Stimulated activated CD8-positive, alpha-beta memory T cell treated with anti-CD3 and anti-CD28 coated beads, Interleukin-7, amount 100 ng/mL, for 24 hours (primary cell): ENCODE data around the gene KAT7.
A peak's percentile ranks its signal among the peaks of the same experiment; 100 is the strongest.
"Not testable (repeated sequence)": the region's sequence is repeated elsewhere in the genome, so short reads cannot be mapped to it uniquely, and the experiment has no call there.

Experiments used
- DNase-seq: peaks from one replicate; pipeline ENCODE4 v3.0.0-alpha.2; 2020; ENCODE audit warnings: low read depth

The KAT7 gene

GRCh38 chr17:49809056-49809455, 20.6 kb downstream of the KAT7 start:
- no peak for DNase-seq

GRCh38 chr17:49814781-49815529, 26.5 kb downstream of the KAT7 start:
- DNase-seq, result no peak

GRCh38 chr17:49815761-49816281, 27.3 kb downstream of the KAT7 start:
- no peak for DNase-seq

- DNase-seq, result peak; percentile 9
Observed at GRCh38 chr17:49817993-49818392, 29.5 kb downstream of the KAT7 start.

- no peak for DNase-seq
Observed at GRCh38 chr17:49819138-49819537, 30.7 kb downstream of the KAT7 start.

GRCh38 chr17:49819651-49820050, 31.2 kb downstream of the KAT7 start:
- no peak for DNase-seq

DNA sequence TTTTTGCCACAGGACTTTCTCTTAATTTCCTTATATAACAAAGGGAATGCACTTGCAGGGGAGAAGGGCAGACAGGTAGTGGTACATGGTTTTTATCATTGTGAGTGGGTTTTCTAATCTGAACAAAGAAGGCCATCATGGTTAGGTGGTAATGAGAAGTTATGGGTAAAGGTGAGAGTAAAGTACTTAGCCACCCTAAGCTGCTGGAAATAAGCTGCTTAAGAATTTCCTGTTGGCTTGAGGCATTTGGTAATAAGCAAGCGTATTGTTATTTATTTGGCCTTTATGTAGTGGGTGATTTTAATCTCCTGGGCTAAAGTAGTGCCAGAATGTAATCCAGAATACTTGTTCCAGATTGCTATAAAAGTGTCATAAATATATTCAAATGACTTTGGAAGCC, 32.3 kb downstream of the KAT7 start:
- DNase-seq, result no peak

DNA sequence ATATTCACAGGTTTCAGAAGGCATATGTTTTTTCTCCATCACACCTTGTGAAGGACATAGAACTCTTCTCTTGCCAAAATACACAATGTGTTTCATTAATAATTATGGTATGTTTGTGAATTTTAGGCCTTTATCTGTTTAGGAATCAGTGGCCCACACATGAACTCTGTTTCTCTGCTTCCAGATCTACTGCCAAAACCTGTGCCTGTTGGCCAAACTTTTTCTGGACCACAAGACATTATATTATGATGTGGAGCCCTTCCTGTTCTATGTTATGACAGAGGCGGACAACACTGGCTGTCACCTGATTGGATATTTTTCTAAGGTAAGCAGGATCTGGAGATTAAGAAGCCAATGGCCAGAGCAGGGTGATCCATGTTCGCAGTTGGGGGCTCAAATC, 33.0 kb downstream of the KAT7 start:
- DNase-seq, result no peak

DNA sequence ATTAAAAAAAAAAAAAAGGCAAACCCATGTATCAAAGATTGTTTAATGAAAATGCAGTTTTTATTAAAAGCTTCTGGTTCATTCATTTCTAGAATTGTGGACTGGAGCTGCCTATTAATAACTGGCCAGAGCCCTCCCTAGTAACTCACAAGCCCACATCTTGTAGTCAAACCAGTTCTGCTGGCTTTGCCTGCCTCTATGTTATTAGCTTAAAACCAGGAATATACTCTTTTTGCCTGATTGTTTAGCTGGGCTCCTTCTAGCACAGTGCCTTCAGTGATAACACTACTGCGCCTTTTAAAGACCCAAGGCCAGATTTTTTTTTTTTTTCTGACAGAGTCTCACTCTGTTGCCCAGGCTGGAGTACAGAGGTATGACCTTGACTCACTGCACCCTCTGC, 33.4 kb downstream of the KAT7 start:
- DNase-seq, result no peak

GRCh38 chr17:49822829-49823228, 34.3 kb downstream of the KAT7 start:
- no peak for DNase-seq

GRCh38 chr17:49823614-49824013, 35.1 kb downstream of the KAT7 start:
- no peak for DNase-seq

DNA sequence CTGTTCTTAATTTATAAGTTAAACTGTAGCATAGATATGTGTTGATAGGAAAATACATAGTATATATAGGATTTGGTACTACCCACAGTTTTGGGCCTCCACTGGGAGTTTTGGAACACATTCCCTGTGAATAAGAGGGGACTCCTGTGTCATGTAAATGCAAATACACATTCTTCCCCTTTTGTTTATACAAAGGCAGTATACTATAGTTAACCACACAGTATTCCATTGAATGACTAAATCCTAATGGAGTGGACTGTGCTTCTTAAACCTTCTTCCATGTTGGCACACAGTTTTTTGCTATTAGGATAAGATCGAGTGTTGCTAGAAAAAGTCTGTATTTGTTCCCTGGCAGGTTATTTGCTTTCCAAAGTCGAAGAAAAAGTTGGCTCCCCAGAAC, 37.2 kb downstream of the KAT7 start:
- DNase-seq, result no peak

GRCh38 chr17:49828325-49828724, 39.8 kb downstream of the KAT7 start:
- not testable (repeated sequence) for DNase-seq

DNA sequence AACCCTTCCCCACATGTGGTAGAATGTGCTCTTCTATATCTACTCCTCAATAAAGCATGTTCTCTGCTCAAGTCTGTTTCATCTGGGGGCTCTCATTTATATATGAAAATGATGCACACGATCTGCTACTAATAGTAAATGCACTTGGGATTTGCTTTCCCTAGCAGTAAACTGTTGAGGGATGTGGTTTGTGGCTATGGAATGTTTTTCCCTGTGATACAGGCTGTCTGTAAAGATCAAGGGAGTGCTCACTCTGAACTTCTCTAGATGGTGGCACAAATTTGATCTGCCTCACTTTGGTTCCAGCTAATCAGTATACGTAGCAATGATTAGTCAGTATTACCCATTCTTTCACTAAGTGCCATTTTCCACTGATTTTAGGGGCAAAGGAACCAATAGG, 40.5 kb downstream of the KAT7 start:
- DNase-seq, result no peak

- DNase-seq, result no peak
Observed at GRCh38 chr17:49830605-49831004, 42.1 kb downstream of the KAT7 start.

GRCh38 chr17:49832840-49833599, 44.5 kb downstream of the KAT7 start:
- DNase-seq, result no peak

DNA sequence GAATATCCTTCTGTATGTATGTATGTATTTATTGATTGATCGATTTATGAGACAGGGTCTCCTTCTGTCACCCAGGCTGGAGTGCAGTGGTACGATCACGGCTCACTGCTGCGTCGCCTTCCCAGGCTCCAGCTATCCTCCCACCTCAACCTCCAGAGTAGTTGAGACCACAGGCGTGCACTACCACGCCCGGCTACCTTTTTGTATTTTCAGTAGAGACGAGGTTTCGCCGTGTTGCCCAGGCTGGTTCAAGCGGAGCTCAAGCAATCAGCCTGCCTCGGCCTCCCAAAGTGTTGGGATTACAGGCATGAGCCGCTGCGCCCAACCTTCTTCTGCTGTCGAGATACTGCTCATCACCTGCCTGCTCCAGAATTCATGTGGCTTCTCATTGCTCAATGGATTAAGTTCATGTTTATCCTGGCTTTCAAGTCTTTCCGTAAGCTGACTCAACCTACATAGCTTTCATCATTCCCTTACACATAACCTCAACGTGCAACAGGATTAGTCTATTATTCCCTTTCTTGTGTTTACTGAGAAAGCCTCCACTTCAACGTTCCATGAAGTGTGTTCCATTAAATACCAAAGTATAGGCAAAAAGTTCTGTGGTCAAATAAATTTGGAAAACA, 45.8 kb downstream of the KAT7 start:
- DNase-seq, result no peak

DNA sequence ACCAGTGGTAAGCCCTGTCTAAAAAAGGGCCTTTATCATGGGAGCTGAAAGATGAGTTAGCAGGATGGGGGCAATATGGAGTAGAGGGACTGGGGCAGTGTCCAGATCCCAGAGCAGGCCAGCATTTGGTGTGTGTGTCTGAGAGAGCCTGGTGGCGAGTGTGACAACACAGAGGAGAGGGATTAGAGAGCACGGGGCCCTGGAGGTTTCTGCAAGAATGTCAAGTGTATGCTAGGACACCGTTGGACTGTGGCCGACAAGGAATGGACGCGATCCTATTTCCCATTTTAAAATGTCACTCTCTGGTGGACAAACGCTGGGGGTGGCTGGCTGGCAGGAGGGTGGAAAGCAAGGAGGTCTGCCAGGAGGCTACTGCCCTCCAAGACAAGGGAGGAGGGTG, 47.0 kb downstream of the KAT7 start:
- no peak for DNase-seq

DNA sequence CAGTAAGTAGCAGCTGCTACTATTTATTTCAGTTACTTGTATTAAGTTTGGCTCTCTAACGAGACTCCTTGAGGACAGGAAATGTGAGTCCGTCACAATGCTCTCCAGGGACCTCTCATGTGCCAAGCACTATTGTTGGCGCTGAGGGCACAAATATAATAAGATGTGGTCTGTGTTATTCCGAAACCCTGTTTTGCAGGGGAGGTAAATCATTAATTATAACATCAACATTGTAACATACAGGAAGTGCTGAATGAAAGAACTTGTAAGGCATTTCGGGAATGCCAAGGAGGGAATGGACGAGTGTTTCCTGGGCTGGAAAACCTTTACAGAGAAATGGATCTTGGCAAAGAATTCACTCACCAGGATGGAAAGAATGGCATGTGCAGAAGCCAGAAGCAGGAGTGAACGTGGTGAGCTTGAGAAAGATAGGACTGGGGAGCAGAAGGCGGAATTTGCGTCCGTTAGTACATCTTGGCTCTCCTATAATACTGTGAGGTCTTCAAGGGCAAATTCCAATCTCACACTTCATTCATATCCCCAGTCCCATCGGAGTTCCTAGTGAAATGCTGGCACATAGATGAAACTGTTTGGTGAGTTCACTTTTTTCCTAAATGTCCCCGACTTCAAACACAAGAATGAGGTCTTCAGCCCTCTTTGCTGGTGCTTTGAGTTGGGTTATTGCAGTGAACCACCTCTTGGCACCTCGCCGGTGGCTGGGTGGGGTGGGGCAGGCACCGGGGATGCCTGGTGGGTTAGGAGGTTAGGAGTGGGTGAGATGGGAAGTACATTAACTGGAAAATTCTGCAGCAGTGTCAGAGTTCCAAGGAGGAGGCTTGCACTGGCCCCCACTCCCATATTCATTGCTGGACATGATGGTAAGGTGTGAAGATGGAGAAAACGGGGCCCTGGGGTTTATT, 47.9 kb downstream of the KAT7 start:
- DNase-seq, result no peak

- no peak for DNase-seq
Observed at GRCh38 chr17:49839455-49839854, 51.0 kb downstream of the KAT7 start.

DNA sequence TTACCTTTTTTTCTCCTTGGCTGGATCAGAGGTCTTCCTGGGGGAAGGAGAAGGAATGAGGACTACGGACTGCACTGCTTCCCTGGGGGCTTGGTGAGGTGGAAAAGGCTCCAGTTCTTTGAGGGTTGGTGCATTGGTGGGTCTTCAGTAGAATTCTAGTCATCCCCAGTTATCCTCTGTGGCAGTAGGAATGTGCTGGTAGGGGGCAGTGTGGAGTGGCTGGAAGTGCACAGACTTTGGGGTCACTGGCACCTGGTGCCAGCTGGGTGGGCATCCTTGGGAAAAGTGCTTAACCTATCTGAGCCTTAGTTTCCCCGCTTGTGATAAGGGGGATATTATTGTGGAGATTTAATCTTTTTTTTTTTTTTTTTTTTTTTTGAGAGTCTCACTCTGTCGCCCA, 53.1 kb downstream of the KAT7 start:
- no peak for DNase-seq

- no peak for DNase-seq
Observed at GRCh38 chr17:49842371-49842770, 53.9 kb downstream of the KAT7 start.
